ENCODE measurements around the gene KMT2E. TPM values are rescaled to one million over a fixed set of nuclear protein-coding genes. Genes with fewer than 3 reads are reported as not detected.

KMT2E gene
- total RNA-seq, 1 experiment from 2014 or later: 63.1 TPM

DNA sequence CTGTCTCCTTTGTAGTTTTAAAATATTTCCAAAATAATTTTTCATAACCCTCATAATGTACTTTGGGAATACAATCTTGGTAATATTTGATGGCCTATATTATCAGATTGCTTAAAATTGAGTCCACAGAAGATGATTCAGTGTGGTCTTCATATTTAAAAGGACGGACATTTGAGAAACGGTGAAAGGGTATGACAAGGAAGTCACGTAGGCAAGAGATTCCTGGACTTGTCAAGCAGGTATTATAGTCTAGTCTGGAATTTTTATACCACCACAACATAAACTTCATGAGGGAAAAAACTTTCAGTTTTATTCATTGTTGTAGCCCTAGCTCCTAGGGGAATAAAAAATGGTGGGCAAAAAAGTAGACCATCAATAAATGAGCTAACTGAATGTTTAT is 82.3 kb downstream of the KMT2E start:
- H3K27ac Mint-ChIP-seq (ENCODE audit: unreplicated experiment): no peak overlapping the region

DNA sequence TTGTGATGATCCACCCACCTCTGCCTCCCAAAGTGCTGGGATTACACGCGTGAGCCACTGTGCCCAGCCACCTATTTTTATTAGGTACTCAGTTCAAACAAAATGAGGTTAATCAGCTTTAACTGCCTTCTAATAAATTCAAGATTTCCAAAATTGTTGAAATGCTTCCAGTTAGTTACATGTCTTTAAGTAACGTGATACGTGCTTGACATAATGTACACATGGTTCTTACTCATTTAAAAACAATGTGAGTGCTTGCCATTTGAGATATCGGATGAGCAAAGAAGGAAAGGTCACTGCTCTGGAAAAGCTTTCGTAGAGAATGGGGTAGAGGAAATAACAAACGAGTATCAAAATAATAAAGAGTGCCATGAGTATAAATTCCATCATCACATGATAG is 83.6 kb downstream of the KMT2E start:
- no peaks in the 10 kb centered on the region for H3K4me1 ChIP-seq
- peaks cover 6% of the 10 kb centered on the region for H3K4me1 Mint-ChIP-seq (ENCODE audit: low read depth, unreplicated experiment)
- H3K4me3 Mint-ChIP-seq (ENCODE audit: unreplicated experiment): no peak overlapping the region
- BruUV-seq (replicated peaks): no TSS peak
- no peaks in the 10 kb centered on the region for H3K36me3 ChIP-seq (ENCODE audit: control insufficient read depth, insufficient read depth, low read length)
- peaks cover 72% of the 10 kb centered on the region for H3K36me3 Mint-ChIP-seq (ENCODE audit: insufficient read depth, unreplicated experiment)
- H3K27me3 ChIP-seq (replicated peaks; ENCODE audit: control insufficient read depth, insufficient read depth, low read length): no peaks in the 10 kb centered on the region
- peak overlapping the region; percentile 26 for H3K27ac Mint-ChIP-seq (ENCODE audit: unreplicated experiment)
- no peaks in the 10 kb centered on the region for H3K27me3 Mint-ChIP-seq (ENCODE audit: insufficient read depth, unreplicated experiment)
- CTCF ChIA-PET: no interaction called here
- POLR2A ChIA-PET: no interaction called here
- TF ChIP-seq CTCF (IDR thresholded peaks at IDR 0.05; ENCODE audit: insufficient read depth in 1 of 2, low read depth in 1 of 2, low read length in 1 of 2, severe bottlenecking in 1 of 2, unreplicated experiment in 1 of 2): no peak
- DNase-seq: no peak
- intact Hi-C loops (cut with micrococcal nuclease; ENCODE audit: unreplicated experiment): loop anchor here (5.0 kb wide), 1 partner anchor 175 kb away; no protein-coding TSS in a partner anchor
- no peak overlapping the region for H3K4me3 ChIP-seq (ENCODE audit: low read depth, low read length)
- no peaks in the 10 kb centered on the region for H3K9me3 ChIP-seq
- H3K9me3 Mint-ChIP-seq (ENCODE audit: unreplicated experiment): no peaks in the 10 kb centered on the region

More for the DNA sequence above, 82.3 kb downstream of the KMT2E start:
- intact Hi-C loops (cut with micrococcal nuclease; ENCODE audit: unreplicated experiment): loop anchor here (5.0 kb wide), 1 partner anchor 174 kb away; no protein-coding TSS in a partner anchor
- Histone ChIP-seq H3K4me3 (ENCODE audit: low read depth, low read length) (no peak overlapping the region), H3K9me3 (no peaks in the 10 kb centered on the region), H3K4me1 (no peaks in the 10 kb centered on the region), H3K36me3 (ENCODE audit: control insufficient read depth, insufficient read depth, low read length) (peaks cover 1% of the 10 kb centered on the region; the same call in 1 of the 2 replicates), H3K27me3 (replicated peaks; ENCODE audit: control insufficient read depth, insufficient read depth, low read length) (no peaks in the 10 kb centered on the region)
- peaks cover 6% of the 10 kb centered on the region for H3K4me1 Mint-ChIP-seq (ENCODE audit: low read depth, unreplicated experiment)
- peaks cover 80% of the 10 kb centered on the region for H3K36me3 Mint-ChIP-seq (ENCODE audit: insufficient read depth, unreplicated experiment)
- no peak for DNase-seq
- CTCF ChIA-PET: interaction anchor here (0.7 kb wide), 1 partner anchor 108 kb away, joined by 5 read pairs; no protein-coding TSS in a partner anchor
- H3K27me3 Mint-ChIP-seq (ENCODE audit: insufficient read depth, unreplicated experiment): no peaks in the 10 kb centered on the region
- BruUV-seq (replicated peaks): no TSS peak
- POLR2A ChIA-PET: no interaction called here
- no peaks in the 10 kb centered on the region for H3K9me3 Mint-ChIP-seq (ENCODE audit: unreplicated experiment)
- no peak for TF ChIP-seq CTCF (IDR thresholded peaks at IDR 0.05; ENCODE audit: insufficient read depth in 1 of 2, low read depth in 1 of 2, low read length in 1 of 2, severe bottlenecking in 1 of 2, unreplicated experiment in 1 of 2)
- H3K4me3 Mint-ChIP-seq (ENCODE audit: unreplicated experiment): no peak overlapping the region

DNA sequence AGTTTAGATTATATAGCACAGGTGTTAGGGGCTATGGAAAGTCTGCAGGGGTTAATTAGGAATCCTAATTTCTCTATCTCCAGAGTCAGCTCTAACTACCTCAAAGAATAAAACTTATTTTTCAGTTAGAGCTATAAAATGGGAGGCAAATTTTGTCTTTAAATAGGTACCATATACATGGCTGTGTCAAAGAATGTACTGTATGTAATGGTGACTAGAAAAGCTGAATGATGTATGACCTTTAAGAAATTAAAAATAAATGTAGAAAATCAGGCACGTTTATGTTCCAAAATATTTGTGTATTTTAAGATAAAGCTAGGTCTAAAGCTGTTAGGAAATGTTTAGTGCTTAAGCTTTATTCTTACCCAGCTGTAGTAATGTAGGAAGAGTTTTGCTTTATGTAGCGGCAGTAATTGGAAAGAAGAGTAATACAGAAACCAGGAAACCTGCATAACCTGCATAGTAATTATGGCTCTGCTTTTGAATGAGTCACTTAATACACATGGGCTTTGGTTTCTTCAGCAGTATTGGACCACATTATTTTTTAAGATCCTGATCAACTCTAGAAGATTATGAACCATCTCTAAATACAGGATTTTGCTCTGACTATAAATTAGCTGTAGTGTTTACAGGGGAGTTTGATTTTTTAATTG is 85.0 kb downstream of the KMT2E start:
- H3K27me3 Mint-ChIP-seq (ENCODE audit: insufficient read depth, unreplicated experiment): no peaks in the 10 kb centered on the region
- H3K27ac Mint-ChIP-seq (ENCODE audit: unreplicated experiment): no peak overlapping the region
- H3K4me3 ChIP-seq (ENCODE audit: low read depth, low read length): no peak overlapping the region
- ChIA-PET CTCF (no interaction called here), POLR2A (no interaction called here)
- no peaks in the 10 kb centered on the region for H3K27me3 ChIP-seq (replicated peaks; ENCODE audit: control insufficient read depth, insufficient read depth, low read length)
- H3K36me3 Mint-ChIP-seq (ENCODE audit: insufficient read depth, unreplicated experiment): peaks cover 78% of the 10 kb centered on the region
- no peaks in the 10 kb centered on the region for H3K9me3 ChIP-seq
- H3K4me1 Mint-ChIP-seq (ENCODE audit: low read depth, unreplicated experiment): peaks cover 6% of the 10 kb centered on the region
- H3K4me3 Mint-ChIP-seq (ENCODE audit: unreplicated experiment): no peak overlapping the region
- no peak for DNase-seq
- H3K36me3 ChIP-seq (ENCODE audit: control insufficient read depth, insufficient read depth, low read length): no peaks in the 10 kb centered on the region
- intact Hi-C loops (cut with micrococcal nuclease; ENCODE audit: unreplicated experiment): loop anchor here (5.0 kb wide), 1 partner anchor 177 kb away; no protein-coding TSS in a partner anchor
- no peaks in the 10 kb centered on the region for H3K4me1 ChIP-seq
- TF ChIP-seq CTCF (IDR thresholded peaks at IDR 0.05; ENCODE audit: insufficient read depth in 1 of 2, low read depth in 1 of 2, low read length in 1 of 2, severe bottlenecking in 1 of 2, unreplicated experiment in 1 of 2): no peak
- H3K9me3 Mint-ChIP-seq (ENCODE audit: unreplicated experiment): no peaks in the 10 kb centered on the region
- BruUV-seq (replicated peaks): no TSS peak

Data from Caco-2 (cell line).